NCI-H774 (cell line): ENCODE results near the gene GSN.

Experiments
- DNase-seq: peaks from one replicate; lab custom pipeline; 2025; lab: John Stamatoyannopoulos, UW

The GSN gene

DNA sequence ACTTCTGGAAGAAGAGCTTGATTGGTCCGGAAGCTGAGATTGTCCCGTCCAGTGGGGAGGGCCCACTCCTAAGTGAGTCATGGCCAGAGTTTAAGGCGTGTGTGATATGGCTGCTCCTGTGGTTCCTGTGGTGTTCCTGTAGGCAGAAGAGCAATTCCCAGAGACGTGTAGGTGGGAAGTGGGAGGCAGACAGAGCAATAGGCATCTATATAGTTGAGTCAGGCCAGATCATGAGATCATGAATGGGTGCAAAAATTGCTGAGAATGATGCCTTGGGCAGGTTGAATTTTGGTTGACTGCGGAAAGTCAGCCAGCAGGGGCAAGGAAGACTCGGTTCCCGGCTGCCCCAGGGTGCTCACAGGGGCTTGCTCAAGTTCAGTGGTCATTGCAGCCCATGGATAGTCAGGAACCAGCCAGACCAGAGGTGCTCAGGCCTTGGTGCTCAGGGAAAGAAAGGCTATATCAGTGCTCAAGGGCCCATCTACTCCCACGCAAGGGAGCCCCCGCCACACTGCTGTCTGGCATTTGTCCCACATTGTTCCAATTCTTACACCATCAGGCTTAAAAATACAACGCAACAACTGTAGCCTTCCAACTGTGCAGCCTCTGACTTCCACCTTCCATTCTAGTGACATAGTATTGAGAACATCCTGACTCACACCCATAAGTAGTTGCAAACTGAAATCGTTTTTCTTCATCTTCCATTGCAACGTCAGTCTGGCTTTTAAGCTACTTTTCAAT is 21.0 kb upstream of the GSN start:
- DNase-seq, result no peak

DNA sequence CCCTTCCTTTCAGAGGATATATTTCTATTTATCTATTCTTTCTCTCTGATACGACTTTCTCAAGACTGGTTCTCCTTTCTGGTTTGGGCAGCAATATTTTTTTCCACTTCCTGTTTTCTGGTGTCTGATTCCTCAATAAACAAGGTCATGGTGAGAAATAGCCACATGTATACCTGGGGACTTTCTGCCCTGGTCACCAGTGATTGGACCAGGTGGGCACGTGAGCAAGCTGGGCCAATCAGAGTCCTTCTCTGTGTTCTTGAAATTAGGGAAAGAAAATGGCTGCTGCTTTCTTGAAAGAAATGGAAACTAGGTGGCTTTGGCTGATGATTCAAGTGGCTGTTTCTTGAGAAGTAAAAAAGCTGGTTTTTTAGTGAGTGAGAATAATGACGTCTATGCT is 18.4 kb upstream of the GSN start:
- DNase-seq, result no peak

DNA sequence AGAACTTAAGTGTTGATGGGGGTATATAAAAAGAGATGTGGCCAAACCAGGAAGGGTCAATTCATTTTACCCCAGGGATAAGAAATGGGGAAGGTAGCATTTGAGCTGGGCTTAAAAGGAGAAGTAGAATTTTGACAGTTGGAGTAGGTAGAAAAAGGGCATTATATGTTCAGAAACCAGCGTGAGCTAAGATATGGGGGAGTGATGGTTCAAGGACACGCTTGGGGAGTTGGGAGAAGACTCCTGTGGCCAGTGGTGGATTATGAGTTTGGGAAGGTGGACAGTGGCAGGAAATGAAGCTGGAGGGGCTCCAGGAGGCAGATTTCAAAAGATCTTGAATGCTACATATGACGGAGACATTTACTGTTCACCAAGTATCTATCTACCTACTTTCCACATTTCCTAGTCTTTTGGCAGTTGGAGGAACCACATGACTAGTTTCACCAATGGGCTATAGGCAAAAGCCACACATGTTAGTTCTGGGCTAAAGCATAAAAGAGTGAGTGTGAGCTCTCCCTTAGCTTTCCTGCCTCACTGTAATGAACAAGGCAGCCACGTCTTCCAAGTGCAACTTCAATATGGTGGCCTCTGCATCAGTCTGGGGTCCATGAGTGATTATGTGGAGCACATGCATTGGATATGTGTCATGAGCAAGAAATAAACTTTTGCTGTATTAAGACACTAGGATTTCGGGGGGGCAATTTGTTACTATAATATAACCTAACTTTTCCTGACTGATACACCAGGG is 15.7 kb upstream of the GSN start:
- no peak for DNase-seq

DNA sequence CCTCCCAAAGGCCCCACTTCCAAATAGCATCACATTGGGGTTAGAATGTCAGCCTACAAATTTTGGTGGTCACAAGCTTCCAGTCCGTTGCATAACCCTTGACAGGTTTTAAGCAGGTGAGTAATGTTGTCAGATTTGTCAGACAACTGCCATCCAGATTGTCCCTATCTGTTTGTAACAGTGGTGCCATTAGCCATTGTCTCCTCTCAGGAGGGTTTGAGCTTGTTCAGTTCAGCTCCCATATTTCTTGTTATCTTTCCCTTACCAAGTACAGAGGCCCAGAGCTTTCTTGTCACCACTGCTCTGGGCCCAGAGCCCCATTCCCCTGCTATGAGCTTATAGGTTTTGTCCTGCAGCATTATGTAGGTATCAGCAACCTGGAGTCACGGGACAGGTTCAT is 14.8 kb upstream of the GSN start:
- DNase-seq, result no peak

DNA sequence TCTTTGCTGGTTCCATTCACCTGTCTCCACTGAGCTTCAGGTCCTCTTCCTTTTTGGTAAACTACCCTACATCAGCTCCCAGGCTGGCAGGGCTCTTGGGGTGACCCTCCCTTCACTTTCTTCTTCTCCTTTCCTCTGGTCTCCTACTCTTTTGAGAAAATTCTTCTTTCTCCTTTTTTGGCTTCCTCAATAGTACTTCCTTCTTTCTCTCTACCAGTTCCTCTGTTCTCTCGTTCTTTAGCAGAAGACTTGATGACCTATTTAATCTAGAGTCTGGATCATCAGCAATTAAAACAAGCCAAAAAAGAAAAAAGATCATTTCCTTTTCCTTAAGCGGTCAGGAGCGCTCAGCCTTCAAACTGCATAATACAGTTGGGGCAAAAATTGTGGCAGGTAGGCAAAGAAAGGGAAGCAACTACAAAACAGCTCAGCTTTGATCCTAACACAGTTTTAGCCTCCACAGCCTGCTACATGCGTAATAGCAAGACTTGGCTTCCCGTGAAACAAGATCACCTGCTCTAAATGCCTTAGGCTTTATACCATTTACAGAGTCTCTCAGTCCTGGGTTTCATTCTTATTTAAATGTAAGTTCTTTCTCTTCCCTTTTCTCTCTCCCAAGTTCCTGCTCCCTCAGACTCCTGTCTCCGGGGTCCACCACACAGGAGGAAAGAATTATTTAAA is 14.0 kb upstream of the GSN start:
- no peak for DNase-seq

DNA sequence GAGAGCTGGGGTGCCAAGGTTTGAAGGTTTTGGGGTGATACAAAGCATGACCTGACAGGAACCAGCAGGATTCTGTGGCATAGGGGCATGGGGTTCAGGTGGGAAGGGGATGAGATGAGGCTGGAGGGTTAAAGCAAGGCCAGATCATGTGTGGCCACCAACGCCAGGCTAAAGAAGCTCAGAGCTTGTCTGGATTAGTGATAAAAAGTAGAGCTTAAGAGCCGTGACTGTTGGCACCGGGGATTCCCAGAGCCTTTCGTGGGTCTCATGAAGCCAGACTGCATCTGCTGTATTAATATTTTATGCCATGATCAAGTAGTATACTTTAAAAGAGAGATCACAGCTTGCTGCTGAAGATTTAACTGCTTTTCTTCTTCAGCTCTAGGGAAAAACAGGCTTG is 8.5 kb upstream of the GSN start:
- DNase-seq, result no peak

DNA sequence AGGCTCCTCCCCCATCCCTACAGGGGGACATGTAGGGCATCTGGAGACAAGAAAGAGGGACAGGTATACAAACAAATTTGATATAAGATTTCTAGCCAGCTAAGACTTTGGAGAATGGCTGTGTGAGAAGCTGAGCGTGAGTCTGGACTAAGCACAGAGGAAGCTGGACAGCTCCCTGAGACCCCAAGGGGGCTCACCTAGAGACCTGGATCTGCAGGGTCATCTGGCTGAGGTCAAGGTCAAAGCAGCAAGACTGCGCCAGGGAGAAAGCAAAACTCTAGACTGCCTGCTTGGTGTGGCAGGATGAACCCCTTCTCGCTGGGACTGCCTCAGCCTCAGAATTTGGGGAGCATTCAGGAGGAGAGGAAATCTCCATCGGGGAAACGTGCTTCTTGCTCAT is 8.0 kb upstream of the GSN start:
- no peak for DNase-seq

DNA sequence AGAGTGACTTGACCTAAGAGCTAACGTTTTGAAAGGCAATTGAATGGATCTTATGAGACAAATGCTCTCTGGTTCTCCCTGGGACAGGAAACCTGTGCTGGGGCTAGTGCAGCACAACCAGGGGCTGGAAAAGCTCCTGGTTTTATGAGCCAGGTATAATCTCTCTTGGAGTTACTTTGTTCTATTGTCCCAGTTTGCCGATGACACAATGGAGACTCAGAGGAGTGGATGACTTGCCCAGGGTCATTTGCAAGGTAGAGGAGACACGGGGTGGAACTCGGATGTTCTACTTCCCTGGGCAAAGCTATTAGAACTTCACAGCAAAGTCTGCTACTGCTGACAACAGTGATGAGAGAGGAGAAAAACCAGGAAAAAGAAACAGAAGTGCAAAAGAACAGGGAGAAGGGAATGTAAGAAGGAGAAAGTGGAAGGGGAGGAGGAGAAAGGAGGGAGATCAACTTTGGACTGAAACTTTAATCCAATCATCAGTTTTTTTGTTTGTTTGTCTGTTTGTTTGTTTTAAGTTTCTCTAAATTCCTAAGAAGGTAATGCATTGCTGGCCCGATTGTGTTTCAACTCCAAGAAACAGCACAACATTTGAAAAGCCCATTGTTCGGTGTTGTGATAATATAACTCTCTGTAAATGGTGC is 7.4 kb upstream of the GSN start:
- DNase-seq, result no peak

DNA sequence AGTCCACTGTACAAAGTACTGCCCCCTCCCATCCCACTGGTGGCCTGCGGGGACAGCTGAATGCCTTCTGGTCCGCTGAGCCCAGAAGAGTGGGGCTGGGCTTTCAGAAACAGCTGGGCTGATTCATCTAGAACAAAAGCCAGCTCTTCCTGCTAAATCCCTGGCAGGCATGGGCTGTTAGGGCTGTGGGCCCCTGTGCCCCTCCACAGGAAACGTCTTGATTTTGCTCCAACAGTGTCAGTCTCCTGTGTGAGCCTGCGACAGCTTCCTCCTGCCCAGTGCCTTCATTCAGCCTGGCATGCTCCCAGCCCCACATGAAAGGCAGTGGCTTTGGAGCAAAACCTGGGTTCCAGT is 6.9 kb upstream of the GSN start:
- DNase-seq, result no peak

DNA sequence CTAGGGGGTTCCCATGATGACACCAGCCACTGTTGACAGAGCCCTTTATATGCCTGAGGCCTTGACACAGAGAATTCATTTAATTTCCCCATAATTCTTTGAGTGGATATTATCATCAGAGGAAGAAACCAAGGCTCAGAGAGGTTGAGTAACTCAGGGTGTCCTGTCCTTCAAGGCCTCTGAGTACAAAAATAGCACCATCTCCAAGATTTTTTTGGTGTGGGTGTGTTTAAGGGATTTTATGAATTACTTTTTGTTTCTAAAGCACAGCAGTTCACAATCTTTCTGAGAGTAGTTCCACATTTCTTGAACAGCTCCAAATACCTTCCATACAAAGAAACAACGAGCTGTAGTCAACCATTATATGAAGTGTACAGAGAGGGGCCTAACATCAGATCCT is 6.2 kb upstream of the GSN start:
- no peak for DNase-seq

DNA sequence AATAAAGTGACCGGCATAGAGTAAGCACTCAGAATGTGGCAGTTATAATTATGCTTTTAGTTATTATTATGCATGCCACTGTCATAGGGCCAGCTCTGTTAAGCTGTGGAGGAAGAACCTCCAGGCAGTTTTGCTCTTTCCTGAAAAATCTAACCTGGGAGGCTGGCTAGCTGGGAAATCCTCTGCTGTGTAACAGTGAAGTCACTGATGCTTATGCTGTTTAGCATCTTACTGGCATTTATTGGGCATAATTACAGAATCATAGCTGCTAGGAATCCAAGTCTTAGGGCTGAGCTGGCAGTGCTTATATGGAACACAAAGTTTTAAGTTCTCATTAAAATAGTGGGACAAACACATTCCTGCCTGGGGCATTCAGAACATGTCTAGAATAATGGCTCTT is 5.5 kb upstream of the GSN start:
- no peak for DNase-seq

DNA sequence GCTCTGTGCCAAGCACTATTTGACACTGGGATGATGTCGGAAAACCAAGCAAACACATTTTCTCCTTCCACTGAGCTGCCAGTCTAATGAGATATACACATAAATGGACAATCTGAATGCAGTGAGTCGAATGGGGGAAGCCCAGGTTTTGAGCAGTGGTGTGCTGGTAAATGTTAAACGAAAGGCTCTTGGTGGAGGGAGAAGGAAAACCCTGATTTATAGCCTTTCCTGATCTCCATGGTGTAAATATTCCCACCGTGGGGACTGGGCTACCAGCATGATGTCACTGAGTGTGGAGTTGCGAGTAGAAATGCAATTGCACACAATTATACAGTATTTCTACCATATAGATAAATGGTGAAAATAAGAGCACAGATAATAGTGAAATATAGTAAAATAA is 5.0 kb upstream of the GSN start:
- no peak for DNase-seq

DNA sequence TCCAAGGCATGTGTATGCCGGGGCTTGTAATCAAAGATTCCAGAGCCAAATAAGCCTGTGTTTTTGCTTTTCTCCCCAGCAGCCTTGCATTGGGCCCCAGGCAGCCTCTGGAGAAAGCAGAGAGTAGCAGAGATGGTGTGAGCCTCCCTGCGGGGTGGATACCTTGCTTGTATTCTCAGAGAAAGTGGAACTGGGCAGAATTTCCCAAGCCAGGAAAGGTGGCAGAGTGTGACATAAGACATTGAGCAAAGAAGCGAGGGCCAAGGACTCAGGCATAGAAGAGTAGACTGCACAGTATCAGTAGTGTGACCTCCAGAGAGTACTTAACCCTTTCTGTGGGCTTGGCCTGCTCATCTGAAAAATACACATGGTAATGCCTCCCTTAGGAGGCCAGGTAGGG is 1.6 kb upstream of the GSN start:
- no peak for DNase-seq

DNA sequence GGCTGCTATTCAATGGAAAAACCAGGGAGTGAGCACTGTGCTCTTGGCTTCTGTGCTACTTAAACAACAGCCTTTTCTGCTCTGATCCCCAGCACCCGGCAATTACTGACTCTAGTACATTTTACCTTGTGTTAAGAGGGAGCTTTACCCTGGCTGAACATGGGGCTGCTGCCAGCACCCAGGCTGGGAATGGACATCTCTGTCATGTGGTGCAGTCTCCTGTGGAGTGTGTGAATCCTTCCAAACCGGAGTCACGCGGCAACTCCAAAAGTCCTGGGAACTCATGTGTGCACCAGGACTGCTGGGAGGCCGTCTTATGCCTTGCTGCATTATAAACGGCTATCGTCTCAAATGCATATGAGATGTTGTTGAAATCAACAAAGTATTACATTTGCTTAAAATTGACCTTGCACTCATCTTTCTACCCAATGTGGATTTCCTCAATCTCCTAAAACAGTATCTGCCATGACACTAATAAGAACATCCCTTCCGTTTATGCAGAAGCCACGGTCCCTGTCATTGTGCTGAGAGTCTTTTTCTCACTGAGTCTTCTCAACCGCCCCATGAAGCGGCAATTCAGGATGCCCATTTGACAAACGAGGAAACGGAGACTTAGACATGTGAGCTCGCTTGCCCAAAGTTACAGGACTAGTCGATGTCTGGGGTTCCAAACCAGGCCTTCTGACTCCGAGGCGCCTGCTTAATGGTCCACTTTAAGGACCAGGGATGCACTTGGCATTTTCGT is 884 bp upstream of the GSN start:
- DNase-seq, result no peak

DNA sequence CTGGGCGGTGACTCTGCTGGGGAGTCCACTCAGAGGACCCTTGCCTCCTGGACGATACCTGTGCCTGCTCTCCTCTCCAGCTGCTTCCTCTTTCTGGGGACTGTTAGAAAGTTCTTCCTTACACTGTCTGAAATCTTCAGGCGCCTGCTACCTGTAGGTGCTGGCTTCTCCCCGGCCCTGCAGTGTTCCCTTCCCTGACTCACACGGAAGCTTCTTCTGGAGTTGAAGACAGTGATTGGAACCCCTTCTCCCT is 562 bp downstream of the GSN start:
- DNase-seq, result no peak

DNA sequence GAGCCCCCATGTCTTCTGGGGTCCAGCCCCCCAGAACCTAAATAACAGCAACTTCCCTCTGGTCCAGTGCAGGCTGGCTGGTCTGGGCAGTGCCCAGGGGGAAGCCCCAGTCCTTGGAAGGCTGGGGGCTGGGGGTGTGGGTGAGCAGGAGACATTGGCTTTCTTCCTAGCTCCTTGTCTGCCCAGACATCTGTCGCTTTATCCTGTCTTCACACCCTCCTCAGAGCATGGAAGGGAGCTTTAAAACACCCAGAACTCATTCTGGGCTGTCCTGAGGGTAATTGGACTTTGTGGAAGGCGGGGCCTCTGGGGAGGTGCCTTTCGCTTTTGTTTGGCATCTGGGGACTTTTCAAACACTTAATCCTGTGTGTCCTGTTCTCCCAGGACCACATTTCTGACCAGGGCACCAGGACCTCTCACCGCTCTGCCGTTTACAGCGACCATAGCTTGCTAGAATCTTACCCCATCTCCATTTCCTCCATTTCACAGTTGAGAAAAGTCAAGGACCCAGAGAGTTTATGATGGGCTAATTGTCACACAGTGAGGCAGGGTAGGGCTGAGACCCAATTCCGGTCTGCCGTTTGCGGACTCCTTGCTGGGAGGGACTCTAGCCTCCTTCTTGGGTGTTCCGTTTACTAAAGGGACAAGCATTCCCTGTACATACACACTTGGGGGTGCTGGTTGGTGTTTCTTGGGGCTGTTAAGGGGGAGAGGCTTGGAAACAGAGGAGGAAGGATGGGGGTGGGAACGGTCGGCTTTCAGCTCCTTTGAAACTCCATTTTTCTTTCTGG is 1.1 kb downstream of the GSN start:
- no peak for DNase-seq

DNA sequence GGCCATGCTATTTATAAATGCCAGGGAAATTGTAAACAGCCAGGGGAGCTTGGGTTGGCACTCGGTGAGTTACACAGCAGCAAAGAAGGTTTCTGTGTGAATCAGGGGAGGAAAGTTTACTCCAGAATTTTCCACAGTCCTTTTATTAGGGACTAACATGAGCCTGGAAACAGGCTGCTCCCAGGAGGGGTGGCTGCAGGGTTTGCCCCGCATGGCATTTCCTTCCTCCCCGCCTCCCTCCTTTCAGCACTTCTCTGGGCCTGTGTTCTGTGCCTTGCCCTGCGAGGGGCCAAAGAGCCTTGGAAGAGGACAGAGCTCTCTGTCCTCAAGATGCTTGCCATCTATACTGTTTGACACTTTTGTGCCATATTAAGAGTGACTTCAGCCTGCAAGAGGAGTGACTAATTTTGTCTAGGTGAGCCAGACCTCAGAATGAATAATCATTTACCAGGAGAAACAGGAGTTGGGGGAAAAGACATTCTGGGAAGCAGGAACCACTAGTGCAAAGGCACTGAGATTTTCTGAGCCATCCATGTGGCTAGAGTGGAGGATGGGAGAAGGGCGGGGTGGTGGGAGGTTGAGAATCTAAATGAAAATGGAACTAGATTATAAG is 1.8 kb downstream of the GSN start:
- DNase-seq, result no peak

DNA sequence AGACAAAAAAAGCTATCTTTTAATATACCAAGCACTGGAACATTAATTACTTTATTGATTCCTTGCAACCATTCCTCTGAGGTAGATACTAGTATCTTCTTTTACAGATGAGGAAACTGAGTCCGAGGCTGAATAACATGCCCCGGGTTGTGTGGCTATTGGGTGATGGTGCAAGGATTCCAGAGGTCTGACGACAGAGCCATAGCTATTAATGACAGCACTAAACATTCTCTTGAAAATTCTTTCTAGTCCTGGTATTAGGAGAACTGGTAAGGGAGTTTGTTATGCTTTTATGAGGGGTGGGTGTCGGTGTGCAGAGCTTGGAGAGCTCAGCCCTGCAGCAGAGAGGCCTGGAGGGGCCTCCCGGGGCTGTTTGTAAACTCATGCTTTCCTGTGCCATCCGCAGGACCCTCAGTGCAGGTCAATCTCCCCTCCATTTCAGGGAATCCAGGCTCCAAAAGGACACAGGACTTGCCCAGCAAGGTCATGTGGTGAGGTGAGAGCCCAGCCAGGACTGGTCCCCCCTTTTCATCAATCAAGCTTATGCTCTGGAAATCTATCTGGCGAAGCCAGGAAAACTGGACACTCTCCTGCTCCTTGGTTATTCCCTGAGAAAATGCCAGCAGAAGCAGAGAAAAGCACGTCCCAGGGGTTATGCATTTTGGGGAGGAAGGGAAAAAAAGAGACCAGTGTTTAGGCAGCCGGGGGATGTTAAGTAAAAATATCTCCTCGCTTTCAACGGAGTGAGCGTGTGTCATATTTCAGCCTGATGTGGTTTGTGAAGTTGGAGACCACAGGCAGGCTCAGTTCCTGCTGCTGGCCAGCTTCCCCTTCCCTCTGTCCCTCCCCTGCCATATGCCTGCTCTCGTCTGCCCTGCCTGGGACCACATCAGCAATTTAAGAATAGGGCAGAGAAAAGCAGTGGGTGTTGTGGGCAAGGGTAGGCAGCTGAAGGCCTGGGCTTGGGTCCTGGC is 3.7 kb downstream of the GSN start:
- DNase-seq, result no peak

DNA sequence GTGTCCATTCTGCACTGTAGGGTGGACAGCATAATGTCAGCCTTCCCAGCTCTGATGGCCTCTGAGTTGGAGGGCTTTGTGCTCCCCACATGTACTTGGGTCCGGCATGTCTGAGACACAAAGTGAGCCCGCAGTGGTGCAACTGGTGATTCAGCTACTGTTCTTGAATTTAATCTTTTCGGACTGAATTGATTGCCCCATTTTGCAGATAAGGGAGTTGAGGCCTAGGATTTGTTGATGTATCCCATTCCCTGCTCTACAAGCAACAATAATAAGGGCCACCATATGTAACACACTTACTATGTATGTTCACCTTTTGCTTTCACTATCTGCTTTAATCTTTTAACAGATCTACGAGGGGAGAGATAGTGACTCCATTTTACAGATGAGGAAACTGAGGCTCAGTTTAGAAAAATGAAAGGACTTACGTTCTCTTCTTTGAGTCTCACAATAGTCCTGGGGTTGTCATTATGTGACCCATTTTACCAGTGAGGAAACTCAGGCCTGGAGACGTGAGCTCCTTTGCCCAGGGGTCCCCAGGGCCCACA is 4.5 kb downstream of the GSN start:
- DNase-seq, result no peak
